ENCODE measurements around the gene ACBD4. TPM values are rescaled to one million over a fixed set of nuclear protein-coding genes. Genes with fewer than 3 reads are reported as not detected.

ACBD4 gene, protein sequence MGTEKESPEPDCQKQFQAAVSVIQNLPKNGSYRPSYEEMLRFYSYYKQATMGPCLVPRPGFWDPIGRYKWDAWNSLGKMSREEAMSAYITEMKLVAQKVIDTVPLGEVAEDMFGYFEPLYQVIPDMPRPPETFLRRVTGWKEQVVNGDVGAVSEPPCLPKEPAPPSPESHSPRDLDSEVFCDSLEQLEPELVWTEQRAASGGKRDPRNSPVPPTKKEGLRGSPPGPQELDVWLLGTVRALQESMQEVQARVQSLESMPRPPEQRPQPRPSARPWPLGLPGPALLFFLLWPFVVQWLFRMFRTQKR
- total RNA-seq (2022) (21.8 and 23.2 TPM in 2 replicates), Bru-seq, nascent RNA (percentile 56 among the genes with signal in this experiment), BruChase-seq, experiment 1, labeled RNA remaining after a 6-hour chase (percentile 59 among the genes with signal in this experiment), BruChase-seq, experiment 2, labeled RNA remaining after a 2-hour chase (percentile 63 among the genes with signal in this experiment)
- long read RNA-seq, transcript ACBD4-201 (10 exons, 1,806 nt), result major isoform, 5 of 22 reads
- long read RNA-seq, partial matches to known transcripts, result 7 of 22 reads
- long read RNA-seq, other reads (novel, unspliced or antisense), result 6 of 22 reads

DNA sequence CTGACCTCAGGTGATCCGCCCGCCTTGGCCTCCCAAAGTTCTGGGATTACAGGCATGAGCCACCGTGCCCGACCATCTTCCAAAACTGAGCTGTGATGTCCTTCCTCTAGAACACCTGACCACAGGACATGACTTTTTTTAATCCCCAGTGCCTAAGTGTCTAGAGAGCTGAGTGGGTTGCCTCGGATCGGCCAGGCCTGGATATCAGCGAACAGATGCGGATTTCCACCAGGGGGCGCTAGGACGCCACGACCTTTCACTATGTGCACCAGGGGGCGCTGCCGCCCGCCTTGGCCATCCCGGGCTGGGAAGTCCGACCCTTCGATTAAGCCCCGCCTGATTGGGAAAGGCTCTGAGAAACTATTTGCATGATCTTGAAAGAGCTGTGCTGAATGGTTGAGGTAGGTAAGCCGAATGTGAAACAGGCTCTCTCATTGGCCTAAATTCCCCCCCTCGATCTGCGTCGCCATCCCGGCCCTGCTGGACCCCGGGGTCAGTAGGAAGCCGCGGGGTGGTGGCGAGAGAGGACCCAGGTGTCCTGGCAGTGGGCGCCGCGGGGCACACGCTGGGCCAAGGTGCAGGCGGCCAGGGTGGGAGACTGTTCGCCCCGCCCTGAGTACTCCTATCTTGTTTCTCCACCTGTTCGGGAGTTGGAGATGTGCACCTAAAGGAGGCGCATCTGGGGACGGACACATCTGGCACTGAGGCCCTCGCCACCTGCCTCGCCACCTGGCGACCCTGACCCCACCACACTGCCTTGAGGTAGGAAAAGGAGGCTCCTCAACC, at the start of gene ACBD4:
ACBD4 (plus strand) TSS at position 496 of the 786 bp plus-strand sequence. CDS start 458 bp downstream, outside the sequence.
- H3K36me3 Mint-ChIP-seq (ENCODE audit: insufficient read depth, unreplicated experiment), result peaks cover 60% of the 10 kb centered on the region
- H3K27ac Mint-ChIP-seq (ENCODE audit: unreplicated experiment), result peak within 1 kb of the TSS; percentile 81
- H3K9me3 Mint-ChIP-seq (ENCODE audit: low read depth, unreplicated experiment), result no peaks in the 10 kb centered on the region
- CTCF ChIA-PET, result interaction anchor here (0.5 to 3.6 kb wide), 51 partner anchors 8 to 805 kb away, joined by 3 to 197 read pairs (median 7); partner anchors contain the start of genes EFTUD2, GFAP, HEXIM1 and HEXIM2
- peaks cover 29% of the 10 kb centered on the region for H3K4me1 Mint-ChIP-seq (ENCODE audit: low read depth, unreplicated experiment)
- no TSS peak for BruUV-seq (replicated peaks)
- peak; percentile 100 for TF ChIP-seq CTCF (IDR thresholded peaks at IDR 0.05; ENCODE audit: unreplicated experiment)
- intact Hi-C loops (cut with micrococcal nuclease; ENCODE audit: unreplicated experiment), result loop anchor here (1.0 to 10.0 kb wide), 5 partner anchors 37 to 361 kb away; partner anchors contain the start of gene GFAP
- peak within 1 kb of the TSS; percentile 90 for H3K4me3 Mint-ChIP-seq (ENCODE audit: low read depth, unreplicated experiment)
- peak; percentile 99 for DNase-seq
- no peaks in the 10 kb centered on the region for H3K27me3 Mint-ChIP-seq (ENCODE audit: unreplicated experiment)

DNA sequence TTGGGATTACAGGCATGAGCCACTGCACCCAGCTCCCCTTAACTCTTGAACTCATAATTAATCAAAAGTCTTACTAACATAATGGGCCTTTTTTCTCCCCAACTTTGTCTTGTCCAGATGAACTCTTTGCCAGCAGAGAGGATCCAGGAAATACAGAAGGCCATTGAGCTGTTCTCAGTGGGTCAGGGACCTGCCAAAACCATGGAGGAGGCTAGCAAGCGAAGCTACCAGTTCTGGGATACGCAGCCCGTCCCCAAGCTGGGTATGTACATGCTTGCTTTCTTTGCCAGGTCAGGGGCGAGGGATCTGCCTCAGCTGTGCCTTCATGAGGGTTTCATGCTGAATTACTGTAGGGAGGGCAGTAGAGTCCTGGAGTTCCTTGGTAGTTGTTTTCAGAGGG, 49.1 kb upstream of the ACBD4 start:
- BruUV-seq (replicated peaks), result no TSS peak
- Mint-ChIP-seq H3K27me3 (ENCODE audit: unreplicated experiment) (no peaks in the 10 kb centered on the region), H3K4me1 (ENCODE audit: low read depth, unreplicated experiment) (no peaks in the 10 kb centered on the region), H3K36me3 (ENCODE audit: insufficient read depth, unreplicated experiment) (peaks cover 79% of the 10 kb centered on the region), H3K4me3 (ENCODE audit: low read depth, unreplicated experiment) (no peak overlapping the region), H3K9me3 (ENCODE audit: low read depth, unreplicated experiment) (no peaks in the 10 kb centered on the region), H3K27ac (ENCODE audit: unreplicated experiment) (no peak overlapping the region)
- TF ChIP-seq CTCF (IDR thresholded peaks at IDR 0.05; ENCODE audit: unreplicated experiment), result no peak
- CTCF ChIA-PET, result interaction anchor here (0.7 kb wide), 2 partner anchors 32 to 49 kb away, joined by 3 read pairs; partner anchors contain the start of gene ACBD4
- intact Hi-C loops (cut with micrococcal nuclease; ENCODE audit: unreplicated experiment), result no loop called here
- no peak for DNase-seq

DNA sequence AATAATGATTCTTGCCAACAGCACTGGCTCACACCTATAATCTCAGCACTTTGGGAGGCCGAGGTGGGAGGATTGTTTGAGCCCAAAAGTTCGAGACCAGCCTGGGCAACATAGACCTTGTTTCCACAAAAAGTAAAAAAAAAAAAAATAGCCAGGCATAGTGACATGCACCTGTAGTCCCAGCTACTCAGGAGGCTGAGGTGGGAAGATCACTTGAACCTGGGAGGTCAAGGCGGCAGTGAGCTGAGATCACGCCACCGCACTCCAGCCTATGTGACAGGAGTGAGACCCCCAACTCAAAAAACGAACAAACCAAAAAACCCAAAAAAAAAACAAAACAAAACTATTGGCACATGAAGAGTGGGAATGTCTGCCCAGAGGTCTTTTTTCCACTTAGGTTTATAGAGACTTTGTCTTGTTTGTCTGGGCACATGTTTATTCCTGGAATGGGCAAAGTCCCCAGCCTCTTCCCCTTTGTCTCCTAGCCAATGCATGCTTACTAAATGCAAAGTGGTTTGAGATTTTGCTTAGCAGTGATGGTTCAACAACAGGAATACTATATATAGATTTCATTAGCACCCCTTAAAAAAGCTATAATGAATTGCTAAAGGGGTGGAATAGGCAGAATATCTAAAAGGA, 48.5 kb upstream of the ACBD4 start:
- Mint-ChIP-seq H3K27ac (ENCODE audit: unreplicated experiment) (no peak overlapping the region), H3K9me3 (ENCODE audit: low read depth, unreplicated experiment) (peaks cover under 1% of the 10 kb centered on the region), H3K36me3 (ENCODE audit: insufficient read depth, unreplicated experiment) (peaks cover 81% of the 10 kb centered on the region), H3K27me3 (ENCODE audit: unreplicated experiment) (no peaks in the 10 kb centered on the region), H3K4me1 (ENCODE audit: low read depth, unreplicated experiment) (peaks cover 4% of the 10 kb centered on the region), H3K4me3 (ENCODE audit: low read depth, unreplicated experiment) (no peak overlapping the region)
- CTCF ChIA-PET, result interaction anchor here (0.6 kb wide), 1 partner anchor 1752 kb away, joined by 3 read pairs; no protein-coding TSS in a partner anchor
- intact Hi-C loops (cut with micrococcal nuclease; ENCODE audit: unreplicated experiment), result no loop called here
- TF ChIP-seq CTCF (IDR thresholded peaks at IDR 0.05; ENCODE audit: unreplicated experiment), result no peak
- no peak for DNase-seq
- TSS peak; percentile 4 for BruUV-seq (replicated peaks)
